ENCODE results near the gene CLCN5. TPM values are rescaled to one million over a fixed set of nuclear protein-coding genes. Genes with fewer than 3 reads are reported as not detected.

CLCN5 gene
- total and polyA plus RNA-seq, 2 of the 13 experiments (the other 11 are each of a cell fraction or from before 2014, with no cell fraction given): 7.8 to 27.3 TPM

DNA sequence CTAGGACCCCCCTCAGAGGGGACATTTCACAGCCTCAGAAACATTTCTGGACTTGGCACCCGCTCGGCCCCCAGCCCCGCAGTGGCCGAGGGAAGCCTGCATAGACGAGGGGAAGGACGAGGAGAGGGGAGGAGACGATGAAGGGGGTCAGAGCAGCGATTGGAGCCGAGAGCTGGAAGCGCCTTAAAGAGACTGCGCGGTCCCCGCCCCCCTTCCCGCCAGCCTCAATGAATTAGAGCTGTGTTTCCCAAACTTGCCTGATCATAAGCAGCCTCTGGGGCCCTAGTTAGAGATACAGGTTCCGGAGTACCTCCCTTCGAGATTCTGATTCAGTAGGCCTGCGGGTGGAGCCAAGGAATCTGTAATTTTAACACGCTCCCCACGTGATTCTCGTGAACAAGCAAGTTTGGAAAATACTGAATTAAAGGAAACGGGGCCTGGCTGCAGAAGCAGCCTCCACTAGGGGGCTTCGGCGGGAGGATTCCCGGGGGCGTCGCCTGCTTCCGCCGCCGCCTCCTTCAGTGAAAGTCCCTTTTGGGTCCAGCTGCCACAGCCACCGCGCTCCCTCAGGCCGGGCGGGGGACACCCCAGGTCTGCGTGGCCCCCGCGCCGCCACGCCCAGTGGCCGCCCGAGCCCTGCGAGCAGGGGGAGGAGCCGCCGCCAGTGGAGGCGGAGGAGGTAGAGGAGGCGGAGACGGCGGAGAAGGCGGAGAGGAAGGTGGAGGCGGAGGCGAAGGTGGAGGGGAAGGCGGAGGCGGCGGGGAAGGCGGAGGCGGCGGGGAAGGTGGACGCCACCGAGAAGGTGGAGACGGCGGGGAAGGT is 43.4 kb upstream of the CLCN5 start, which contains the start of gene USP27X (continued):
- TF ChIP-seq MXD4 (CRISPR knock-in tag; IDR thresholded peaks at IDR 0.05) (no peak), ISL2 (CRISPR knock-in tag; IDR thresholded peaks at IDR 0.05) (peak; percentile 31; the same call in 1 of the 2 replicates), ZNF292 (CRISPR knock-in tag; IDR thresholded peaks at IDR 0.05; ENCODE audit: borderline replicate concordance, low read depth) (no peak), ZNF850 (CRISPR knock-in tag; conservative IDR thresholded peaks at IDR 0.05) (0 out of 2 replicates have a peak, but pooled peaks have one; percentile 42), KLF11 (CRISPR knock-in tag; IDR thresholded peaks at IDR 0.05) (0 out of 2 replicates have a peak, but pooled peaks have one; percentile 11), TOE1 (CRISPR knock-in tag; IDR thresholded peaks at IDR 0.05) (no peak), SMARCE1 (IDR thresholded peaks at IDR 0.05; ENCODE audit: borderline replicate concordance) (no peak), ZBTB7B (CRISPR knock-in tag; IDR thresholded peaks at IDR 0.05) (no peak), FOXM1 (CRISPR knock-in tag; IDR thresholded peaks at IDR 0.05) (no peak), AGO2 (optimal IDR thresholded peaks at IDR 0.05; ENCODE audit: low read depth, low read length) (no peak), SSRP1 (CRISPR knock-in tag; IDR thresholded peaks at IDR 0.05) (no peak), CAMTA2 (CRISPR knock-in tag; IDR thresholded peaks at IDR 0.05; ENCODE audit: borderline replicate concordance) (no peak), ERF (CRISPR knock-in tag; IDR thresholded peaks at IDR 0.05) (no peak), MAFK (conservative IDR thresholded peaks at IDR 0.05 in 1 of 2, IDR thresholded peaks at IDR 0.05 in 1 of 2; ENCODE audit: low read length in 2 of 2) (no peak), PLRG1 (conservative IDR thresholded peaks at IDR 0.05) (no peak), U2AF2 (IDR thresholded peaks at IDR 0.05; ENCODE audit: low read depth, low read length) (no peak), EHMT2 (IDR thresholded peaks at IDR 0.05; ENCODE audit: borderline replicate concordance, low read depth, low read length) (no peak), EP300 (IDR thresholded peaks at IDR 0.05; ENCODE audit: low read depth in 2 of 2, low read length in 2 of 2) (no peak), EP300 (CRISPR knock-in tag; IDR thresholded peaks at IDR 0.05; ENCODE audit: borderline replicate concordance) (no peak), MTF1 (CRISPR knock-in tag; IDR thresholded peaks at IDR 0.05) (no peak), ZNF512 (CRISPR knock-in tag; IDR thresholded peaks at IDR 0.05) (no peak), PHF8 (CRISPR knock-in tag; IDR thresholded peaks at IDR 0.05) (peak; percentile 20; the same call in 1 of the 2 replicates)
- TF ChIP-seq, protein P1, sequence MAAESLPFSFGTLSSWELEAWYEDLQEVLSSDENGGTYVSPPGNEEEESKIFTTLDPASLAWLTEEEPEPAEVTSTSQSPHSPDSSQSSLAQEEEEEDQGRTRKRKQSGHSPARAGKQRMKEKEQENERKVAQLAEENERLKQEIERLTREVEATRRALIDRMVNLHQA (CRISPR knock-in tag; IDR thresholded peaks at IDR 0.05): no peak
- TF ChIP-seq, protein P2, sequence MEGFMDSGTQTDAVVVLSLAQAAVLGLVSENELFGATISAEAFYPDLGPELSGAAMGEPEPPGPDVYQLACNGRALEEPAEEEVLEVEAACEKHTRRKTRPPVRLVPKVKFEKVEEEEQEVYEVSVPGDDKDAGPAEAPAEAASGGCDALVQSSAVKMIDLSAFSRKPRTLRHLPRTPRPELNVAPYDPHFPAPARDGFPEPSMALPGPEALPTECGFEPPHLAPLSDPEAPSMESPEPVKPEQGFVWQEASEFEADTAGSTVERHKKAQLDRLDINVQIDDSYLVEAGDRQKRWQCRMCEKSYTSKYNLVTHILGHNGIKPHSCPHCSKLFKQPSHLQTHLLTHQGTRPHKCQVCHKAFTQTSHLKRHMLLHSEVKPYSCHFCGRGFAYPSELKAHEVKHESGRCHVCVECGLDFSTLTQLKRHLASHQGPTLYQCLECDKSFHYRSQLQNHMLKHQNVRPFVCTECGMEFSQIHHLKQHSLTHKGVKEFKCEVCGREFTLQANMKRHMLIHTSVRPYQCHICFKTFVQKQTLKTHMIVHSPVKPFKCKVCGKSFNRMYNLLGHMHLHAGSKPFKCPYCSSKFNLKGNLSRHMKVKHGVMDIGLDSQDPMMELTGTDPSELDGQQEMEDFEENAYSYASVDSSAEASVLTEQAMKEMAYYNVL (CRISPR knock-in tag; IDR thresholded peaks at IDR 0.05; ENCODE audit: borderline replicate concordance): no peak; the same call in 1 of the 2 replicates
- TF ChIP-seq, protein P3, sequence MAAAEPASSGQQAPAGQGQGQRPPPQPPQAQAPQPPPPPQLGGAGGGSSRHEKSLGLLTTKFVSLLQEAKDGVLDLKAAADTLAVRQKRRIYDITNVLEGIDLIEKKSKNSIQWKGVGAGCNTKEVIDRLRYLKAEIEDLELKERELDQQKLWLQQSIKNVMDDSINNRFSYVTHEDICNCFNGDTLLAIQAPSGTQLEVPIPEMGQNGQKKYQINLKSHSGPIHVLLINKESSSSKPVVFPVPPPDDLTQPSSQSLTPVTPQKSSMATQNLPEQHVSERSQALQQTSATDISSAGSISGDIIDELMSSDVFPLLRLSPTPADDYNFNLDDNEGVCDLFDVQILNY (CRISPR knock-in tag; conservative IDR thresholded peaks at IDR 0.05): no peak
- TF ChIP-seq, protein P4, sequence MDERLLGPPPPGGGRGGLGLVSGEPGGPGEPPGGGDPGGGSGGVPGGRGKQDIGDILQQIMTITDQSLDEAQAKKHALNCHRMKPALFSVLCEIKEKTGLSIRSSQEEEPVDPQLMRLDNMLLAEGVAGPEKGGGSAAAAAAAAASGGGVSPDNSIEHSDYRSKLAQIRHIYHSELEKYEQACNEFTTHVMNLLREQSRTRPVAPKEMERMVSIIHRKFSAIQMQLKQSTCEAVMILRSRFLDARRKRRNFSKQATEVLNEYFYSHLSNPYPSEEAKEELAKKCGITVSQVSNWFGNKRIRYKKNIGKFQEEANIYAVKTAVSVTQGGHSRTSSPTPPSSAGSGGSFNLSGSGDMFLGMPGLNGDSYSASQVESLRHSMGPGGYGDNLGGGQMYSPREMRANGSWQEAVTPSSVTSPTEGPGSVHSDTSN (CRISPR knock-in tag; IDR thresholded peaks at IDR 0.05): no peak
